C4-2B (cell line): ENCODE measurements around the gene ZMYM4.
"Not testable (repeated sequence)": the region's sequence is repeated elsewhere in the genome, so short reads cannot be mapped to it uniquely, and the experiment has no call there.

Source experiments
- H3K27ac ChIP-seq: fragments of 450-650 bp; 2 replicates; pipeline ENCODE4 v1.5.1; 2017
- ZFX ChIP-seq: fragments of 450-650 bp; IDR thresholded peaks from 2 replicates; pipeline ENCODE4 v1.6.1; 2017
- TF ChIP-seq, protein P1 (sequence below): fragments of 450-650 bp; conservative IDR thresholded peaks from 2 replicates; pipeline ENCODE4 v1.5.1; 2017; ENCODE audit warnings: mild to moderate bottlenecking

ZMYM4 gene

DNA sequence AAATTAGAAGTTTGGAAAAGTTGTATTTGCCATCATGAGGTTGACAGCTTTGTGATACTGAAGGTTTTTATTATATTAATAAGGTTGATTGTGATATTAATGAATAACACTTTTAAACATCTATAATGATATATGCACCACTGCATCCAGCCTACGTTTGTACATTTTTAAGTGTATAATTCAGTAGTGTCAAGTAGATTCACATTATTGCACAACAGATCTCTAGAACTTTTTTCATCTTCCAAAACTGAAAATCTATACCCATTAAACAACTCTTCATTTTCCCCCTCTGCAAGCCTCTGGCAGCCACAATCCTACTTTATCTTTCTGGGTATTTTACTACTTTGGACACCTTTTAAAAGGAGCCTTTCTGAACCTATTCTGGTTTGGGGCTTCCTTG lies 37.2 kb upstream of the ZMYM4 start:
- no peak overlapping the region for H3K27ac ChIP-seq
- TF ChIP-seq, protein P1, sequence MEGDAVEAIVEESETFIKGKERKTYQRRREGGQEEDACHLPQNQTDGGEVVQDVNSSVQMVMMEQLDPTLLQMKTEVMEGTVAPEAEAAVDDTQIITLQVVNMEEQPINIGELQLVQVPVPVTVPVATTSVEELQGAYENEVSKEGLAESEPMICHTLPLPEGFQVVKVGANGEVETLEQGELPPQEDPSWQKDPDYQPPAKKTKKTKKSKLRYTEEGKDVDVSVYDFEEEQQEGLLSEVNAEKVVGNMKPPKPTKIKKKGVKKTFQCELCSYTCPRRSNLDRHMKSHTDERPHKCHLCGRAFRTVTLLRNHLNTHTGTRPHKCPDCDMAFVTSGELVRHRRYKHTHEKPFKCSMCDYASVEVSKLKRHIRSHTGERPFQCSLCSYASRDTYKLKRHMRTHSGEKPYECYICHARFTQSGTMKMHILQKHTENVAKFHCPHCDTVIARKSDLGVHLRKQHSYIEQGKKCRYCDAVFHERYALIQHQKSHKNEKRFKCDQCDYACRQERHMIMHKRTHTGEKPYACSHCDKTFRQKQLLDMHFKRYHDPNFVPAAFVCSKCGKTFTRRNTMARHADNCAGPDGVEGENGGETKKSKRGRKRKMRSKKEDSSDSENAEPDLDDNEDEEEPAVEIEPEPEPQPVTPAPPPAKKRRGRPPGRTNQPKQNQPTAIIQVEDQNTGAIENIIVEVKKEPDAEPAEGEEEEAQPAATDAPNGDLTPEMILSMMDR = no peak
- no peak for TF ChIP-seq ZFX

DNA sequence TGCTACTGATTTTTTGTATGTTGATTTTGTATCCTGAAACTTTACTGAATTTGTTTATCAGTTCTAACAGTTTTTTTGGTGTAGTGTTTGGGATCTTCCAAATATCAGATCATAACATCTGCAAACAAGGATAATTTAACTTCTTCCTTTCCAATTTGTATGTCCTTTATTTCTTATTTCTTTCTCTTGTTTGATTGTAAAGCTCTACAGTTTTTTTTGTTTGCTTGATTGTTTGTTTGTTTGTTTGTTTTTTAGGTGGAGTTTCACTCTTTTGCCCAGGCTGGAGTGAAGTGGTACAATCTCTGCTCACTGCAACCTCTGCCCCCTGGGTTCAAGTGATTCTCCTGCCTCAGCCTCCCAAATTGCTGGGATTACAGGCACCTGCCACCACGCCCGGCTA lies 31.7 kb upstream of the ZMYM4 start:
- not testable (repeated sequence) for H3K27ac ChIP-seq

DNA sequence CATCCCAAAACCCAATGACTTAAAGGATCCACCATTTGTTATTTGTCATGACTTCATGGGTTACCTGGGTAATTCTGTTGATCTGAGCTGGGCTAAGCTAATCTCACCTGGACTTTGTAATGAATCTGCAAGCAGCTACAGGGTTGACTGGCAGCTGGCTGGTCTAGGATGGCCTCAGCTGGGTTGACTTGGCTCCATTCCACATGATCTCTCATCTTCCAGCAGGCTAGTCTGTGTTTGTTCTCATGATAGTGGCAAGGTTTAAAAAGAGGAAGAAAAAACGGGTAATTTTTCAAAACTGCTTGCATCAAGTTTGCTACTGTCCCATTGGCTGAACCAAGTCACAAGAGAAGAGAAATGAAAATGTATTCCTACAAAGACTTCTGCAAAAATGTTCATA lies 24.8 kb upstream of the ZMYM4 start:
- TF ChIP-seq, protein P1 = no peak
- no peak for TF ChIP-seq ZFX
- no peak overlapping the region for H3K27ac ChIP-seq

DNA sequence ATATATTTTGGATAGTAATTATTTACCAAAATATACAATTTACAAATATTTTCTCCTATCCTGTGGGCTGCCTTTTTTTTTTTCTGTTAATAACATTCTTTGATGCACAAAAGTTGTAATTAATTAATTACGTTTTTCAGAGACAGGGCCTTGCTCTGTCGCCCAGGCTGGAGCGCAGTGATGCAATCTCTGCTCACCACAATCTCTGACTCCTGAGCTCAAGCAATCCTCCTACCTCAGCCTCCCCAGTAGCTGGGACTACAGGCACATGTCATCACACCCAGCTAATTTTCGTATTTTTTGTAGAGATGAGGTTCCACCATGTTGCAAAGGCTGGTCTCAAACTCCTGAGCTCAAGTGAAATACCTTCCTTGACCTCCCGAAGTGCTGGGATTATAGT lies 21.3 kb upstream of the ZMYM4 start:
- TF ChIP-seq ZFX = no peak
- TF ChIP-seq, protein P1 = no peak

DNA sequence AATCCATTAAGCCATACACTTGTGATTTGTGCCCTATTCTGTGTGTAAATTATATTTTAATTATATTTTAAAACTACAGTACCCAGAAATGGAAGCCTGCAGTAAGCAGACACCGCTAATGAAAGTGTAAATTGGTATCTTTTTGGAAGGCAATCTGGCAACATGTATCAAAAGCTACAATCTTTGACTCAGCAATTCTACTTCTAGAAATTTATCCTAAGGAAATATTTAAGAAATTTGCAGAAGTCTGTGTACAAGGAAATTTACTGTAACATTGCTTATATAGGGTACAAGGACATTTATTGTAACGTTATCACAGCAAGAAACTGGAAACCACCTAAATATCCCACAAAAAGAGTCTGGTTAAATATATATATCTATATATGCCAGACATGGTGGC lies 14.6 kb upstream of the ZMYM4 start:
- no peak overlapping the region for H3K27ac ChIP-seq
- TF ChIP-seq, protein P1 = no peak
- no peak for TF ChIP-seq ZFX

More for the DNA sequence above, 21.3 kb upstream of the ZMYM4 start:
- no peak overlapping the region for H3K27ac ChIP-seq

DNA sequence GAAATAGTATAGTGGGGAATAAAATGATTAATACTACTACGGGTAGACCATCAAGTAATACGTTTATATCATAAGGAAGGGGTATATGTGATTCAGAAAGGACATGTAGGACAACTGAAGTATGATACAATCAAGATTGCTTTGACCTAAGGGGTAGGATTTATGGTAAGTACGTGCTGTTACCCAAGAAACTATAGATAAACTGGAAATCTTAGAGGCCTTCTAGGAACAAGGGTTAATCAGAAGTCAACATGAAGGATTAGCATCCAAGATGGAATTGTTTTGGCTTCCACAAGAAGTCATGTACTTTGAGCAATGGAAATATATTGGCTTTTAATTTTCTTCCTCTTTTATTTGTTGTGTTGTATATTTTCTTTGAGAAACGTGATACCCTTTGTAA lies 13.2 kb upstream of the ZMYM4 start:
- TF ChIP-seq, protein P1 = no peak
- no peak for TF ChIP-seq ZFX
- no peak overlapping the region for H3K27ac ChIP-seq

DNA sequence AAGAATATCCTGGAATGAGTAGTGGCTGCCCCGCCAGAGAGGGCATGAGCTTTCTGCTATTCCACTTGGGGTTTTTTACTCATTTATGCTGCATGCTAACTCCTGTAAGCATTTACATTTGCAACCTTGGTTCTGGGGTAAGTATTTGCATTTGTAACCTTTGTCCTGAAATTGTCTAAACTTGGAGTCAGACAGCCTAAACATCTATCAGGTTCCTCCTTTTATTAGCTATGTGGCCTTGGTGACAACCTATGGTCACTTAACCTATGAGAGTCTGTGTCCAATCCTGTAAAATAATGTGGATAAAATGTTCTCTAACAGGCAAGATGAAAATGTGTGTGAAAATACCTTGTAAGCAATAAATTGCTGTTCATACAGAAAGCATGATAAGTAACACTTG lies 8.9 kb upstream of the ZMYM4 start:
- H3K27ac ChIP-seq = no peak overlapping the region
- TF ChIP-seq ZFX = no peak
- TF ChIP-seq, protein P1 = no peak

DNA sequence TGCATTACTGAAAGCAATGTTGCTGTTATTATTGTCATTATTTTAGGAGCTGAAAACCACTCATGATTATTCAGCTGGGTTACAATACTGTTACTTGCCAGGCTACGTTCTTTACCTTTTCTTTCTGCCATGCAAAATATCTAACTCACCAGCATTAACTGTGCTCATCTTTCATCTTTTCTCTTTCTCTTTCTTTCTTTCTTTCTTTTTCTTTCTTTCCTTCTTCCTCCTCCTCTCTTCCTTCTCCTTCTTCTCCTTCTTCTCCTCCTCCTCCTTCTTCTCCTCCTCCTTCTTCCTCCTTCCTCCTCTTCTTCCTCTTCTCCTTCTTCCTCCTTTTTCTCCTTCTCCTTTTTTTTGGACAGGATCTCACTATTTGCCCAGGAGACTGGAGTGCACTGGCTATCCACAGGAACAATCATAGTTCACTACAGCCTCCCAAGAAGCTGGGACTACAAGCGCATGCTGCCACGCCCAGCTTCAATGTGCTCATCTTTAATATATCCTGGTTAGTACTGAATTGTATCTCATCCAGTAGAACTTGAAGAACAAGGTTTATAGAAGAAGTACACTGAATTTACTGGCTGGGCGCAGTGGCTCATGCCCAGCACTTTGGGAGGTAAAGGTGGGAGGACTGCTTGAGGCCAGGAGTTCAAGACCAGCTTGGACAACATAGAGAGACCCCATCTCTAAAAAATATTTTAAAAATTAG lies 6.9 kb upstream of the ZMYM4 start:
- no peak for TF ChIP-seq ZFX
- TF ChIP-seq, protein P1 = no peak

More for the DNA sequence above, 6.9 kb upstream of the ZMYM4 start:
- no peak overlapping the region; the same call in 1 of the 2 replicates for H3K27ac ChIP-seq
